Raji (cell line): ENCODE measurements around the gene AEN.

Experiments
- POLR2A ChIP-seq: IDR thresholded peaks from 2 replicates; pipeline ENCODE4 v1.6.1; 2011; ENCODE audit warnings: low read depth, low read length, control low read depth; ENCODE audit not compliant: insufficient read depth

Gene AEN

GRCh38 chr15:88608607-88609181, 12.4 kb upstream of the AEN start:
- TF ChIP-seq POLR2A: no peak

DNA sequence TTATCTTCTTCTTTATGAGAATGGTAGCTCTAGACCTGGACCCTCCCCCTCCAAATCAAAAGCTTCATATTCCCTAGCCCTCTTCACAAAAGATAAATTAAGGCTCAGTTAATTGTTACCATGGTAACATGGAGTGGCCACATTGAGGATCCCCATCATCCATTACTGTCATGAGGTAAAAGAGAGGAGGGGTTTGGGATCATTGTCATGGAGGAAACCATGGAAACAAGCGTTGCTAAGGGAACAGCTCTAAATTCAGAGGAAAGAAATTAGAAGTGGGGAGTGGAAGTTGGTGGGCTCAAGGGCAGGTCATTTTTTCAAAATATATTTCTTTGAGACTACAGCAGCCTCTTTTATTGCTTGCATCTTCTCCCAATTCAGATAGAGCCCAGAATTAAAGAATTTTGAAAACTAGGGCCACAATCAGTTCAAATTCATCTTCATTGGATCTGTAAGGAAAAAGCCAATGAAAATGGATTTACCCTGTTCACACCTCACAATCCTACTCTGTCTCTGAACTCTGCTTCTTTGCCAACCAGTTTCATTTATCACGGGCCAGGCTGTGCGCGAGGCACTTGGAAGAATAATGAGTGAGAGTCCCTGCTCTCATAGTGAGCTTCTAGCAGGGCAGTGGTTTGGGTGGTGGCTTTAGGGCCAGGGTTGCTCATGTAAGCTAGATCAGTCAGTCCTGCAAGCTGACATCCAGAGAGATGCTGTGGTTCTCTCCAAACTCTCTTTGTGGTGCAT, 11.6 kb upstream of the AEN start:
- TF ChIP-seq POLR2A: no peak

DNA sequence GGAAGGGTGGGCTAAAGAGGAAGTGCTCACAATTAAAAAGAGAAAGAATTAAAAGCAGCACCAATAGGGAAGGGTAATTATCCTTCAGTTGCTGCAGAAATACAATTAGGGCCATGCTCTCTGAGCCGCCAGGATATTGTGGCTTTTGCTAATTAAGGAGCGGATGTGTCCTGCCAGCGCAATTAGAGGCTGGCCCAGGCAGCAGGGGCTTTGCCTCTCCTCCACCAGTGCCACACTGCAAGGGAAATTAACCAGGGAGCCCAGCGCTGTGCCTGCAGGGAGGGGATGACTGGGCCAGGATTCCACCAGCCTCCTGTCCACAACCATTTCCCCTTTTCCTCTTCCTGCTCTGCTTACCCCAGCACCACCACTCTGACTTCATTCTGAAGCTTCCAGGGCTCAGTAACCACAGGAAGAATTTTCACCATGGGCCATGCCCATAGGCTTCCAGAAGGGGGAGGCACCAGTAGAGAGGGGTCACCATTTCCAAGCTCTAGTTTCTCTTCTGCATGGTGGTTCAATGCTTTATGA, 10.4 kb upstream of the AEN start:
- no peak for TF ChIP-seq POLR2A

- TF ChIP-seq POLR2A: no peak
These were observed 8.8 kb upstream of the AEN start for GRCh38 chr15:88612186-88612796.

- TF ChIP-seq POLR2A: no peak
These were observed 7.8 kb upstream of the AEN start for GRCh38 chr15:88613074-88613944.

DNA sequence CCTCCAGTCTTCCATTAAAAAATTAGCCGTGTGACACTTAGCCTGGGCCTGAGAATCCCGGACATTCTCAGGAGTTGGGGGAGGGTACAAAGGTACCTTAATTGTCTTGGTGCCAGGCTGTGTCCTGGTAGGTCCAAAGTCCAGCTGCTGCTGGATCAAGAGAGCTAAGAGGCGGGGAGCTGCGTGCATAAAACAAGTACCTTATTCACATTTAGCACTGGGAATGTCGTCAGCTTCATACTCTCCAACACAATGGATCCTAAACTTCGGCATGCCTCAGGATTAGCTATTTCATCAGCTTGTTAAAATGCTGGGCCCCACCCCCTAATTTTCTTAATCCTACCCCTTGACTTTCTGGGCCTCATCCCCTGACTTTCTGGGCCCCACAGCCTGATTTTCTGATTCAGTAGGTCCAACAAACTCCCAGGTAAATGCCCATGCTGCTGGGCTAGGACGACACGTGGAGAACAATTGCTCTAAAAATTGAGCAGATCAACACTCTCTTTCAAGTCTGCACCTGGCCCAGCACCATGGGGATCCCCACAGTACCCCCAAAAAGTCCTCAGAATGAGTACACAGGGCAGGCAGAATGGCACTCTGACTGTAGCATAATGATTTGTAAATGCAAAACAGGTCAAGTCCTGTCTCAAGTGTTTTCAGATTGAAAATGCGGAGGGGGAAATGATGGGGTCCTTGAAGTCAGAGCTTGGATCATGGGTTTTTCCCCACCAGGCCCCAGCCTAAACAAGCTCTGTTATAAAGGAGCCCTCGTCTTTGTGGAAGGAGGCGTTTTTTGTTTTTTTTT, 5.6 kb upstream of the AEN start:
- no peak for TF ChIP-seq POLR2A

DNA sequence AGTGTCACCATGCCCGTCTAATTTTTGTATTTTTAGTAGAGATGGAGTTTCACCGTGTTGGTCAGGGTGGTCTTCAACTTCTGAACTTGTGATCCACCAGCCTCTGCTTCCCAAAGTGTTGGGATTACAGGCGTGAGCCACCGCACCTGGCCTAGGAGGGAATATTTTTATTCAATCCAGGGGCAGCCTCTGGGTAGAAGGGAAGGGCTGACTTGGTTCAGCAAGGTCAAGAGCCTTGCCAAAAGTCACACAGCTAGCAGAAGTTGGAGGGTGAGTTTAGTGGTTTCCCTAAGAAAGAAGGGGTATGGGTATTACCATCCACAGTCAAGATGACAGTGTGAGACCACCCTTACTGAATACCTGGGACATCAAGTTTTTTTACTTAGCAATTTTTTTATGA, 4.9 kb upstream of the AEN start:
- TF ChIP-seq POLR2A: no peak

DNA sequence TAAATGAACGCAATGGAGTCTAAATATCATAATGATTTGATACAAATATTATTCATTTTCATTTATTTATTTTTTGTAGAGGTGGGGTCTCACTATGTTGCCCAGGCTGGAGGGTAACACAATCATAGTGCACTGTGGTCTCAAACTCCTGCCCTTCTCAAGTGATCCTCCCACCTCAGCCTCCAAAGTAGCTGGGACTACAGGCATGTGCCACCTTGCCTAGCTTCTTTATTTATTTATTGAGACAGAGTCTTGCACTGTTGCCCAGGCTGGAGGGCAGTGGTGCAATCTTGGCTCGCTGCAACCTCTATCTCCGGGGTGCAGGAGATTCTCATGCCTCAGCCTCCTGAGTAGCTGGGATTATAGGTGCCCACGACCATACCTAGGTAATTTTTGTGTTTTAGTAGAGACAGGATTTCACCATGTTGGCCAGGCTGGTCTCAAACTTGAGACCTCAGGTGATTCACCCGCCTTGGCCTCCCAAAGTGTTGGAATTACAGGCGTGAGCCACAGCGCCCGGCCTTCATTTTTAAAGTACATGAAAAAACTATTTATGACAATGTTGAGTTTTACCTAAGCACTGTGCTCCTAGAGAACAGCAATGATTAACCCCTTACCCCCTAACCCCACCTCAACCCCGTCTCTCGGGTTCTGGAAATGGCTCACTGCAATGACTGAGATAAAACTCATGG, 4.0 kb upstream of the AEN start:
- no peak for TF ChIP-seq POLR2A

- TF ChIP-seq POLR2A: no peak
These were observed 3.4 kb upstream of the AEN start for GRCh38 chr15:88617790-88618189.

GRCh38 chr15:88618686-88619085, 2.5 kb upstream of the AEN start:
- TF ChIP-seq POLR2A: no peak

- TF ChIP-seq POLR2A: no peak
These were observed 1.3 kb upstream of the AEN start for GRCh38 chr15:88619796-88620195.

DNA sequence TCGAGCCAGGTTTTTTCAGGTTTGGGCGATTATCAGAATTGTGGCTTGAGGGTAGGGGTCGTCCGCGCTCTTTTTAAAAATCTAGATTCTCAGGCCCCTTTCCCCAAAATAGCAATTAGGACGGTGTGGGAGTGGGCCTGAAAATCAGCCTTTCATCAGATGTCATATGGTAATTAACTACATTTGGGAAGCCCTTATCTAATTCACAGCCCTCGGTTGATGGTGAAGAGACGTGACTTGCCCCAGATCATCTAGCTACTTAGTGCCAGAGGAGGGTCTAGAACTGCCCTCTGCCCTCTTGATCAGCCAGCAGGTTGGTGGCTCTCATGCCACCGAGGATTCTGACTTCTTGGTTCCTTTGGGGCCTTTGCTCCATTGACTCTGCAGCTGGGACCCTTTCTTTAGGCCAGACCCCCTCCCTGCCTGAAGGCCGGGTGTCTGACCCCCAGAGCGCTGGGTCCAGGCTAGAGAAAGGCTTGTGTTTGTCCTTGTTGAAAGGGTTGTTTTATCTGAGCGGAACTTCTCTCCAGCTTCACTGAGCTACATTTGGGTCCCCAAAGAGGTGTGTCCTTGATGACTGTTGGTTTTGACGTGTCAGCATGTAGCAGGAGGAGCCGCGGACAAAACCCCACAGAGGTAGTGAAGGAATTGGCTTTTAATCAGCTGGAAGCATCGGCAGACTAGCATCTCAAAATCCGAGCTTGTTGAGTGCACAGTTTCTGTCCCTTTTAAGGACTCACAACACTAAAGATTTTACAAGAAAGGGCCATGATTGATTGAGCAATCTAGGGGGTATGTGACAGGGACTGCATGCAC, 857 bp downstream of the AEN start:
- TF ChIP-seq POLR2A: peak; percentile 48; the same call in 1 of the 2 replicates

- no peak for TF ChIP-seq POLR2A
These were observed 1.4 kb downstream of the AEN start for GRCh38 chr15:88622605-88622975.
